ENCODE data around the gene KDF1. TPM values are rescaled to one million over a fixed set of nuclear protein-coding genes. Genes with fewer than 3 reads are reported as not detected.

The KDF1 gene
- total and polyA plus RNA-seq, 2 of the 13 experiments (the other 11 are each of a cell fraction or from before 2014, with no cell fraction given), result 1.9 to 4.9 TPM

GRCh38 chr1:27000817-27001460, 40.7 kb upstream of the KDF1 start:
- ChIA-PET CTCF (ENCODE audit: low intra/inter-chr PET ratio, low total read pairs) (interaction anchor here (1.0 kb wide), 1 partner anchor 35 kb away, joined by 4 read pairs; no protein-coding TSS in a partner anchor), POLR2A (interaction anchor here (0.7 to 12.9 kb wide), 7 partner anchors 9 to 87 kb away, joined by 3 to 253 read pairs (median 5); partner anchors contain the start of genes NR0B2 and TENT5B)
- Histone ChIP-seq H3K27ac (ENCODE audit: extremely low read length, insufficient read depth, low read length) (peak overlapping the region; percentile 45), H3K9me3 (ENCODE audit: low read length) (no peaks in the 10 kb centered on the region), H3K4me2 (ENCODE audit: low read depth, low read length) (no peak overlapping the region), H3K9ac (ENCODE audit: insufficient read depth, low read depth, low read length) (no peak overlapping the region), H3K27me3 (ENCODE audit: control insufficient read depth in 1 of 2, insufficient read depth in 2 of 2, low read length in 2 of 2) (no peaks in the 10 kb centered on the region), H2AFZ (ENCODE audit: low read length) (no peak overlapping the region), H3K79me2 (ENCODE audit: insufficient read depth, low read length) (peaks cover 13% of the 10 kb centered on the region), H3K4me1 (ENCODE audit: insufficient read depth, low read length) (peaks cover 93% of the 10 kb centered on the region), H4K20me1 (ENCODE audit: insufficient read depth, low read length) (peaks cover 60% of the 10 kb centered on the region), H3K36me3 (replicated peaks in 1 of 2; ENCODE audit: control insufficient read depth in 1 of 2, insufficient read depth in 2 of 2, low read length in 2 of 2) (no peaks in the 10 kb centered on the region), H3K4me3 (replicated peaks in 1 of 3; ENCODE audit: insufficient read depth in 1 of 3, low read depth in 2 of 3, low read length in 3 of 3) (no peak overlapping the region)
- no TSS peak for BruUV-seq (replicated peaks)
- intact Hi-C loops (cut with micrococcal nuclease; ENCODE audit: unreplicated experiment), result no loop called here
- 92% methylated on average over 7 of the region's 8 CpGs for WGBS (ENCODE audit: low lambda C conversion rate)
- ATAC-seq (no peak), DNase-seq (ENCODE audit: low spot score) (no peak), FAIRE-seq (no peak)
- in situ Hi-C loops (cut with HindIII; ENCODE audit: extremely low pct_ligation_motif_present, low pct_unique_long_range_greater_than_20kb), result no loop called here
- TF ChIP-seq ZNF737 (CRISPR knock-in tag; IDR thresholded peaks at IDR 0.05; ENCODE audit: borderline replicate concordance) (no peak), HMGXB3 (CRISPR knock-in tag; IDR thresholded peaks at IDR 0.05; ENCODE audit: borderline replicate concordance) (0 out of 2 replicates have a peak, but pooled peaks have one; percentile 10), NFAT5 (CRISPR knock-in tag; IDR thresholded peaks at IDR 0.05) (0 out of 2 replicates have a peak, but pooled peaks have one; percentile 30), MTF1 (CRISPR knock-in tag; IDR thresholded peaks at IDR 0.05) (no peak), ZFX (CRISPR knock-in tag; IDR thresholded peaks at IDR 0.05; ENCODE audit: low read depth) (peak; percentile 33; the same call in 1 of the 2 replicates), RBM39 (IDR thresholded peaks at IDR 0.05; ENCODE audit: low read depth, low read length, poor library complexity, severe bottlenecking) (peak; percentile 60), SRY (CRISPR knock-in tag; IDR thresholded peaks at IDR 0.05) (peak; percentile 43), MYC (CRISPR knock-in tag; IDR thresholded peaks at IDR 0.05; ENCODE audit: borderline replicate concordance) (0 out of 2 replicates have a peak, but pooled peaks have one; percentile 34), ZSCAN12 (CRISPR knock-in tag; IDR thresholded peaks at IDR 0.05) (peak; percentile 67; the same call in 1 of the 2 replicates), NR2F6 (IDR thresholded peaks at IDR 0.05) (0 out of 2 replicates have a peak, but pooled peaks have one; percentile 4), NR2F6 (CRISPR knock-in tag; IDR thresholded peaks at IDR 0.05) (no peak), AKAP8 (CRISPR knock-in tag; IDR thresholded peaks at IDR 0.05) (peak; percentile 75), ZFP36 (IDR thresholded peaks at IDR 0.05; ENCODE audit: borderline replicate concordance, low read depth, low read length, partially characterized antibody) (no peak), NFKB2 (CRISPR knock-in tag; IDR thresholded peaks at IDR 0.05; ENCODE audit: borderline replicate concordance) (peak; percentile 55; the same call in 1 of the 2 replicates), ZBTB20 (CRISPR knock-in tag; IDR thresholded peaks at IDR 0.05; ENCODE audit: borderline replicate concordance, low read depth) (0 out of 2 replicates have a peak, but pooled peaks have one; percentile 21)
